GM19463 (cell line): ENCODE measurements around the gene NFIL3.

ENCODE experiments used
- ATAC-seq: cut with Tn5 transposase; IDR thresholded peaks from one replicate; pipeline ENCODE4 v1.9.1; 2021; ENCODE audit warnings: mild to moderate bottlenecking, moderate library complexity; ENCODE audit not compliant: unreplicated experiment

Gene NFIL3

DNA sequence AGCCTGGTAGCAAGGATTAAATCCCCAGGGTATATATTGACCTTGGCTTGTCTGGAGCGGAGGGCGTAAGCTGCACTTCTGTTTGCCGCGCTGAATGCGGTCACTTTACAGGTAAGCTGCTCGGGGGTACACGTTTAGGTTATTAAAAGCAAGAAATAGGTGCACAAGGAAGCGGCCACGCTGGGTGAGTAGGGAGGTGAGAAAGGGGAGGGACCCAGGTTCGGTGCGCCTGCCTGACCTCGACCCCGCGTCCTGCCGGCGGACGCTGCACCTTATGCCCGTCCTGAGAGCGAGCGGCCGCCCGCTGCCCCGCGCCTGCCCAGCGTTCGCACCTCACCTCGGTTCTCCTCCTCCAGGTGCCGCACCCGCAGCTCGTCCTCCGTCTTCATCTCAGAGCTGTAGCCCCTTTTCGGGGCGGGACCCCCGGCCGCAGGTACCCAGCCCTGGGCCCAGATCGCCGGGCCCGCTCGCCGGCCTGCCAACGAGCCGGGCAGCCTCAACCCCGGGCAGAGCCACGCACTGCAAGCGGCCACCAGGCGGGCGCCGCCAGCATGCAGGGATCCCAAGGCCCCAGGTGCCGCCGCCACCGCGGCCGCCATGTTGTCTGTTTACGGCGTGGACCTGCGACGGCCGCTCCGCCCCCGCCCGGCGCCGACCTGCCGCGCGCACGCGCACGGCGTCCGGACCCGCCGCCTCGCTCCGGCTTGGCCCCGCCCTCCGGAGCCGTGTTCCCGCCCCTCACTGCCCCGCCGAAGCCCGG, 62.2 kb downstream of the NFIL3 start, which contains the start of gene AUH:
TSS of gene AUH (minus strand) at position 628 of the 760 bp plus-strand sequence. CDS start at position 599, 29 bp downstream.
- peak; percentile 93 for ATAC-seq

DNA sequence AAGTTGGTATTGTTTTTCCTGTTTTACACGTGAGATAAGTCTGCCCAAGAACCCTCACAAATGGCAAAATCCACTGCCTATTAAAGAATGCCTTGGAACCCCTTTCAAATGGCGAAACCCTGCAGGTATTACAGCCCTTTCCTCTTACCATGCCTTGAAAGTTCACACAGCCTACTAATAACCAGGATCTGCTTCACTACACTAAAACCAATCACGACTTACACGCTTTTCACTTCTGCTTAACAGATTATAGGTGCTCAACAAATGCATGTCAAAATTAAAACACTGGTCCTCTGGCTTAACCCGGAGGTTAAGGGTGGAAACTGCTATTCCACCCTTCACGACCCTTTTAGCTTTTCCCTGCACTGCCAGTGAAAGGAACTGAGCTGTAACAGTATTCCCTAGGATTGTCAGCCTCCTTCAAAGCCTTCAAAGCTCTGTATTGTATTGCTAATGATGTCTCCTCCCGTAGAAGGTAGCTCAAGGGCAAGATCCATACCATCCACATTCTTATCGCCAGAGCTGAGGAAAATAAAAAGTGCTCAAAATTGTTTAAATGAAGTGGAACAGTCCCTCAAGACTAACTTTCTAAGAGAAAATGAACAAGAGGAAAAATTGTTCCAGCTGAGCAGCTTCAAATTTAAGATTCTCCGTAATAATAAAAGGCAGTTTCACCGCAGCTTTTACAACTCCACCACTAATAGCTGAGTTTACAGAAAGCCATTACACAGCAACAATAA, 62.9 kb downstream of the NFIL3 start:
- no peak for ATAC-seq

DNA sequence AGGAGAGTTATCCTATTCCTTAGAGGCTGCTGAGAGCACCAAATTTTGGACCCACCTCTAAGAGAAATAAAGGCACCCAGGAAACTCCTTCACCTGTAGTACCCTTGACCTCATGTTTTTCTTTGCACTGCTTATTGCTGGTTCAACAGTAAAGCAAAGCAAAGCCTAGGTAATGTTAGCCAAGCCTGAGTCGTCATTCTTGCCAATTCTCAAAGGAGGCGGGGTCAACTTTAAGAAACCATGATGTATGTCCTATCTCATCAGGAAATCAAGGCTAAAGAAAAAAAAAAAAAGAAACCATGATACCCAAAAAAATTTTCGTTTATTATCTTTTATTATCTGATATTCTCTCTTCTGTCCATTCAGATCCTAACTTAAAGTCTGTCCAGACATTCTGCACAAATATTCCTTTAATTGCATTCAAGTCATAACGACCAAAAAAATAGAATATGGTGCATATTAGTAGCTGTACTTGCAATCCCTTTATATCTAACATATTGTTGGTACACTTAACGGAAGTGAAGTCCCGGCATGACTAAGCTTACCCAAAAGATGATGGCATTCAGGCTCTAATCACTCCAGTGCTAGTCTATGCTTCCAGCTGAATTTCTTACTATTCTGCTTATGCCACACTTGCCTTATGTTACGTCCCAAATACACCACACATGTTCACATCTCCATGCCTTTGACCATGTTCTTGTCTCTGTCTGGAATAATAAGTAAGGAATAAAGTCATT, 63.7 kb downstream of the NFIL3 start:
- ATAC-seq: no peak

DNA sequence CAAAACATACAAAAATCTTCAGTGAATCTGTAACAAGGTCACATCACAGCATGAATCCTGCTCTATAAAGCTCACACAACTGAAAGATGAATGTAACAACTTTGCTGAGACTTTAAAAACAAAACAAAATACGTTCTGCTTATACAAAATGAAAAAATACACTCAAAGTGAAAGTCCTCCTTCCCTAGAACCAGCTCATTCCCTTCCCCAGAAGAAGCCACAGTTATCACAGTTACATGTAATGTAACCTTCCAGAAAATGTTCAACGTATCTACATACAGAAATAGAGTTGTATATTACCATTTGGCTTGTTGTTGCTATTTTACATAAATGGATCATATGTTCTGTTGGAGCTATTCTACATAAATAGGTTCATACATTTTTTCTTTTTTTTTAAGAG, 64.5 kb downstream of the NFIL3 start:
- no peak for ATAC-seq
